Ishikawa (cell line): Measurements from ENCODE around the gene WIPF1.

Experiments used
- CEBPB ChIP-seq: IDR thresholded peaks from 2 replicates; pipeline ENCODE4 v1.6.1; 2012
- CREB1 ChIP-seq: IDR thresholded peaks from 2 replicates; pipeline ENCODE4 v1.6.1; 2012; ENCODE audit warnings: low read depth
- EGR1 ChIP-seq: IDR thresholded peaks from 2 replicates; pipeline ENCODE4 v1.6.1; 2012
- EP300 ChIP-seq: IDR thresholded peaks from 2 replicates; pipeline ENCODE4 v1.6.1; 2012; ENCODE audit warnings: borderline replicate concordance
- FOXM1 ChIP-seq: IDR thresholded peaks from 2 replicates; pipeline ENCODE4 v1.6.1; 2012; ENCODE audit warnings: low read depth, borderline replicate concordance
- NFIC ChIP-seq: IDR thresholded peaks from 2 replicates; pipeline ENCODE4 v1.6.1; 2012
- RAD21 ChIP-seq: IDR thresholded peaks from 2 replicates; pipeline ENCODE4 v1.6.1; 2012; ENCODE audit warnings: low read depth
- REST ChIP-seq: IDR thresholded peaks from 2 replicates; pipeline ENCODE4 v1.6.1; 2012; ENCODE audit warnings: low read depth, mild to moderate bottlenecking
- TAF1 ChIP-seq: IDR thresholded peaks from 2 replicates; pipeline ENCODE4 v1.6.1; 2012; ENCODE audit warnings: low read depth, mild to moderate bottlenecking
- TCF12 ChIP-seq: IDR thresholded peaks from 2 replicates; pipeline ENCODE4 v1.6.1; 2012; ENCODE audit warnings: low read depth
- TEAD4 ChIP-seq: IDR thresholded peaks from 2 replicates; pipeline ENCODE4 v1.6.1; 2012
- USF1 ChIP-seq: IDR thresholded peaks from 2 replicates; pipeline ENCODE4 v1.6.1; 2012
- YY1 ChIP-seq: IDR thresholded peaks from 2 replicates; pipeline ENCODE4 v1.6.1; 2012; ENCODE audit warnings: low read depth
- ZBTB7A ChIP-seq: IDR thresholded peaks from 2 replicates; pipeline ENCODE4 v1.6.1; 2012; ENCODE audit warnings: low read depth
- TF ChIP-seq, protein P1 (sequence below): IDR thresholded peaks from 2 replicates; pipeline ENCODE4 v1.6.1; 2012

The WIPF1 gene

GRCh38 chr2:174634130-174635014, 36.8 kb upstream of the WIPF1 start:
- TF ChIP-seq REST (no peak), CREB1 (no peak), NFIC (no peak), EGR1 (no peak), EP300 (no peak), TAF1 (no peak), CEBPB (no peak), TCF12 (no peak), RAD21 (no peak), TEAD4 (no peak), ZBTB7A (no peak), USF1 (no peak), YY1 (no peak), FOXM1 (no peak)
- TF ChIP-seq, protein P1, sequence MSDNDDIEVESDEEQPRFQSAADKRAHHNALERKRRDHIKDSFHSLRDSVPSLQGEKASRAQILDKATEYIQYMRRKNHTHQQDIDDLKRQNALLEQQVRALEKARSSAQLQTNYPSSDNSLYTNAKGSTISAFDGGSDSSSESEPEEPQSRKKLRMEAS: no peak

GRCh38 chr2:174633623-174633930, 36.0 kb upstream of the WIPF1 start:
- TF ChIP-seq, protein P1: no peak
- TF ChIP-seq RAD21 (no peak), USF1 (no peak), CEBPB (no peak), EGR1 (no peak), YY1 (no peak), TCF12 (no peak), REST (no peak), FOXM1 (no peak), TAF1 (no peak), EP300 (no peak), TEAD4 (no peak), NFIC (no peak), ZBTB7A (no peak), CREB1 (no peak)

DNA sequence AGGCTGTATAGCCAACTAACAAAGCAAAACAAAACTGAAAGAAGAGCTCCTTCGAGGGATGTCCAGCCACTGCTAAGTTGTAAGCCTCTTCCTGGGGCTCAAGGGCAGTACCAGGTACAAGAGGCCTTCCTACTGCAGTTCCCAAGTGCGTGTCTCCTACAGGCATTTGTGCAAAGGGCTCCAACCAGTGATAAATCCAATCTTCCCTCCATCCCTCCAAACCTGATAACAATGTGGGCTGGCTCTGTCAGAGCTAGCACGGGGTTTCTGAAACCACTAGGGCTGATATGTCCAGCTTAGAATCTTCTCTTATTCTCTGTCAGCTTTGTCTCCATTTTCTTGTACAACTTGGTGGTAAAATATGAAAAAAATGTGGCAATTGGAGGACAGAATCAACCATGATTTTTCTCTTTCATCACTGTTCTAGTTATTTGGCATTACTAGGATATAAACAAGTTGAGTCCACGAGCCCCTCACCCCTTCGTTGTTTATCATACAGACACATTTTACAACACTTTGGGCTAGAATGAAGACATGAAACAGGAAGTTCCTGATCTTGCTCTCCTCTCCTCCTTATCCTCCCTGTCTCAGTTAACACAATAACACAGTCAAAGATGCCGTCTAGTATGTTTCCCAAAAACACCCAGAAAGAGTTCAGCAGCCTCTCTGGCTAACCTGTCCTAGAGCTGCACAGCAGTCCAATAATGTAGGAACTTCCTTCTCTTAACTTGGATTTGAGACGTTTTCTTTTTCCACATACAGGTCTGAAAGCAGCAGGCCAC, 35.4 kb upstream of the WIPF1 start:
- TF ChIP-seq ZBTB7A: no peak
- no peak for TF ChIP-seq TCF12
- no peak for TF ChIP-seq EGR1
- TF ChIP-seq REST: no peak
- TF ChIP-seq EP300: no peak
- TF ChIP-seq CREB1: no peak
- TF ChIP-seq NFIC: no peak
- TF ChIP-seq TAF1: no peak
- TF ChIP-seq CEBPB: no peak
- TF ChIP-seq FOXM1: no peak
- TF ChIP-seq, protein P1: no peak
- no peak for TF ChIP-seq YY1
- TF ChIP-seq RAD21: no peak
- no peak for TF ChIP-seq USF1
- TF ChIP-seq TEAD4: no peak
